Effector CD8-positive, alpha-beta T cell (primary cell): Measurements from ENCODE around the gene INAFM1.

Source experiments
- DNase-seq: peaks from one replicate; lab custom pipeline; 2025; lab: John Stamatoyannopoulos, UW

INAFM1 gene

DNA sequence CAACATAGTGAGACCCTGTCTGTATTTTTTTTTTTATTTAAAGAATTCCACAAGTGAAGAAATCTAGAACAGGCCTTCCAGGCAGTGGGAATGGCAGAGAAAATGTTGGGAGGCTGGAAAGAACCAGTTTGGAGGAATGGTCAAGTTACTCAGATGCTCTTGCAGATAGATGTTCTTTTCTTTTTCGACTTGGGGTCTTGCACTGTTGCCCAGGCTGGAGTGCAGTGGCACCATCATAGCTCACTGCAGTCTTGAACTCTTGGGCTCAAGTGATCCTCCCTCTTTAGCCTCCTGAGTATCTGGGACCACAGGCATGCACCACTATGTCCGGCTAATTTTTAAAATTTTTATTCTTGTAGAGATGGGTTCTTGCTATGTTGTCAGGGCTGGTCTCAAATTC lies 35.6 kb downstream of the INAFM1 start:
- DNase-seq, result no peak

GRCh38 chr19:47310819-47311218 lies 36.1 kb downstream of the INAFM1 start:
- no peak for DNase-seq

GRCh38 chr19:47312366-47313006 lies 37.8 kb downstream of the INAFM1 start:
- DNase-seq, result no peak

GRCh38 chr19:47313754-47314295 lies 39.1 kb downstream of the INAFM1 start:
- DNase-seq, result no peak

- no peak for DNase-seq
Measured at GRCh38 chr19:47315125-47315821, 40.6 kb downstream of the INAFM1 start.

GRCh38 chr19:47316513-47316912 lies 41.8 kb downstream of the INAFM1 start:
- DNase-seq, result no peak

DNA sequence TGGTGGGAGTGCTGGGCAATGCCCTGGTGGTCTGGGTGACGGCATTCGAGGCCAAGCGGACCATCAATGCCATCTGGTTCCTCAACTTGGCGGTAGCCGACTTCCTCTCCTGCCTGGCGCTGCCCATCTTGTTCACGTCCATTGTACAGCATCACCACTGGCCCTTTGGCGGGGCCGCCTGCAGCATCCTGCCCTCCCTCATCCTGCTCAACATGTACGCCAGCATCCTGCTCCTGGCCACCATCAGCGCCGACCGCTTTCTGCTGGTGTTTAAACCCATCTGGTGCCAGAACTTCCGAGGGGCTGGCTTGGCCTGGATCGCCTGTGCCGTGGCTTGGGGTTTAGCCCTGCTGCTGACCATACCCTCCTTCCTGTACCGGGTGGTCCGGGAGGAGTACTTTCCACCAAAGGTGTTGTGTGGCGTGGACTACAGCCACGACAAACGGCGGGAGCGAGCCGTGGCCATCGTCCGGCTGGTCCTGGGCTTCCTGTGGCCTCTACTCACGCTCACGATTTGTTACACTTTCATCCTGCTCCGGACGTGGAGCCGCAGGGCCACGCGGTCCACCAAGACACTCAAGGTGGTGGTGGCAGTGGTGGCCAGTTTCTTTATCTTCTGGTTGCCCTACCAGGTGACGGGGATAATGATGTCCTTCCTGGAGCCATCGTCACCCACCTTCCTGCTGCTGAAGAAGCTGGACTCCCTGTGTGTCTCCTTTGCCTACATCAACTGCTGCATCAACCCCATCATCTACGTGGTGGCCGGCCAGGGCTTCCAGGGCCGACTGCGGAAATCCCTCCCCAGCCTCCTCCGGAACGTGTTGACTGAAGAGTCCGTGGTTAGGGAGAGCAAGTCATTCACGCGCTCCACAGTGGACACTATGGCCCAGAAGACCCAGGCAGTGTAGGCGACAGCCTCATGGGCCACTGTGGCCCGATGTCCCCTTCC lies 45.5 kb downstream of the INAFM1 start:
- no peak for DNase-seq

DNA sequence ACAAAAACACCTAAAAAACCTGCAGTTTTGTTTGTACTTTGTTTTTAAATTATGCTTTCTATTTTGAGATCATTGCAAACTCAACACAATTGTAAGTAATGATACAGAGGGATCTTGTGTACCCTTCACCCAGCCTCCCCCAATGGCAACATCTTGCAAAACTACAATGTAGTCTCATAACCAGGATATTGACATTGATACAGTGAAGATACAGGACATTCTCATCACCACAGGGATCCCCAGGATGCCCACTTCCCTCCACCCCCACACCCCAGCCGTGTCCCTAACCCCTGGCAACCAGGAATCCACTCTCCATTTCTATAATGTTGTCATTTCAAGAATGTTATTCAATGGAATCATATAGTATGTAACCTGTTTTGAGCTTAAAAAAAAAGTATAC lies 46.9 kb downstream of the INAFM1 start:
- no peak for DNase-seq

- DNase-seq, result no peak
Measured at GRCh38 chr19:47322058-47322457, 47.4 kb downstream of the INAFM1 start.

DNA sequence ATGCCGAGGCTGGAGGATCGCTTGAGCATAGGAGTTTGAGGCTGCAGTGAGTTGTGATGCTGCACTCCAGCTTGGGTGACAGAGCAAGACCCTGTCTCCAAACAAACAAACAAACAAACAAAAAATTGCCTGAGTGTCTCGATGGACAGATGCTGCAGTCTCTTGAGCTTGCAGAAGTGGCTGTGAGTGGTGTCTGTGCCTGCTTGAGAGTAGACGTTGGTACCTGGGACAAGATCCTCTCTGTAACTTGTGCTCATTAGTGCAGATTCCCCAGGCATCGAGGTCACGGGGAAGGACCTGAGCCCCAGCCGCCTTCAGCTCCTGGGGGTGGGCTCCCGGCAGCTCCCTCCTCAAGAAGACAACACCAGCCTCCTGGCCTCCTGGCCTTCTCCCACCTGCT lies 48.7 kb downstream of the INAFM1 start:
- DNase-seq, result no peak

- no peak for DNase-seq
Measured at GRCh38 chr19:47323872-47324271, 49.2 kb downstream of the INAFM1 start.

- no peak for DNase-seq
Measured at GRCh38 chr19:47324502-47324901, 49.8 kb downstream of the INAFM1 start.
